ENCODE data around the gene STMN1. TPM values are rescaled to one million over a fixed set of nuclear protein-coding genes. Genes with fewer than 3 reads are reported as not detected.
"Not testable (repeated sequence)": the region's sequence is repeated elsewhere in the genome, so short reads cannot be mapped to it uniquely, and the experiment has no call there.

STMN1 gene
- total and polyA plus RNA-seq, 10 of the 15 experiments (the other 5 are each of a cell fraction or from before 2014, with no cell fraction given) = 220 to 1,272 (median 603) TPM

GRCh38 chr1:25945761-25946160 is 39.5 kb upstream of the STMN1 start (continued):
- TF ChIP-seq CTCF (IDR thresholded peaks at IDR 0.05 in 2 of 3, conservative IDR thresholded peaks at IDR 0.05 in 1 of 3; ENCODE audit: control insufficient read depth in 2 of 3, extremely low read depth in 1 of 3, insufficient read depth in 1 of 3, low read depth in 3 of 3, low read length in 3 of 3) (no peak), RAD51 (IDR thresholded peaks at IDR 0.05) (no peak), BCL11A (IDR thresholded peaks at IDR 0.05; ENCODE audit: low read depth, low read length) (no peak)

DNA sequence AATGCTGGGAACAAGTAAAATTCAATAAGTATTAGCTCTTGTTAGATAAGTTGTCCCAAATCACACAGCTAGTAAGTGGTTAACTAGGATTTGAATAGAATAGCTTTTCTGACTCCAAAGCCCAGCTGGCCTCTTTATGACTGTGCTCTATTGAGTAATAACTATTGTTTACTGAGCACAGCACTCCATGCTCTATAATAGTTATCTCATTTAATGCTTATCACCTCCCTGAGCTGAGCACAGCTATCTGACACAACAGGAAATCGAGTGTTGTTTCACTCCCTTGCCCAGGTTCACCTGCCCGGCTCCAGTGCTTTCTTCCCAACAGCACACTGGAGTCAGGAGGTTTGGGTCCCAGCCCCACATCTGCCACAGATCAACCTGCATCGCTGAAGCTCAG is 38.8 kb upstream of the STMN1 start:
- Histone ChIP-seq H3K4me2 (ENCODE audit: control insufficient read depth, insufficient read depth) (no peak overlapping the region), H2AFZ (ENCODE audit: control insufficient read depth, low read depth, low read length) (no peak overlapping the region), H3K4me3 (no peak overlapping the region), H3K27ac (ENCODE audit: control insufficient read depth, insufficient read depth) (no peak overlapping the region), H3K27me3 (replicated peaks in 1 of 2; ENCODE audit: control insufficient read depth in 2 of 2, insufficient read depth in 2 of 2, low read length in 1 of 2) (no peaks in the 10 kb centered on the region; a peak in 1 of 4 replicates), H3K4me1 (ENCODE audit: control insufficient read depth, insufficient read depth, low read length) (no peaks in the 10 kb centered on the region), H3K36me3 (ENCODE audit: control insufficient read depth in 2 of 2, insufficient read depth in 2 of 2, low read length in 1 of 2) (no peaks in the 10 kb centered on the region), H3K79me2 (ENCODE audit: control insufficient read depth, insufficient read depth, low read length) (no peaks in the 10 kb centered on the region), H3K9me3 (replicated peaks; ENCODE audit: control insufficient read depth, insufficient read depth, low read length) (no peaks in the 10 kb centered on the region; the same call in 2 of the 3 replicates), H4K20me1 (ENCODE audit: control insufficient read depth, insufficient read depth) (no peaks in the 10 kb centered on the region), H3K9ac (ENCODE audit: control insufficient read depth, insufficient read depth, low read length) (no peak overlapping the region)
- intact Hi-C loops (cut with micrococcal nuclease; ENCODE audit: unreplicated experiment) = no loop called here
- SMC1A ChIA-PET (ENCODE audit: uncharacterized antibody, unreplicated experiment) = interaction anchor here (0.8 to 1.0 kb wide), 2 partner anchors 10 to 14 kb away, joined by 3 read pairs; no protein-coding TSS in a partner anchor
- CTCF ChIA-PET = interaction anchor here (0.9 kb wide), 1 partner anchor 43 kb away, joined by 3 read pairs; no protein-coding TSS in a partner anchor
- DNase-seq (ENCODE audit: low read depth, low spot score) (no peak), ATAC-seq (peak; percentile 36; the same call in 2 of the 3 replicates), FAIRE-seq (no peak)
- RAD21 ChIA-PET (ENCODE audit: unreplicated experiment) = no interaction called here
- TF ChIP-seq, protein P1, sequence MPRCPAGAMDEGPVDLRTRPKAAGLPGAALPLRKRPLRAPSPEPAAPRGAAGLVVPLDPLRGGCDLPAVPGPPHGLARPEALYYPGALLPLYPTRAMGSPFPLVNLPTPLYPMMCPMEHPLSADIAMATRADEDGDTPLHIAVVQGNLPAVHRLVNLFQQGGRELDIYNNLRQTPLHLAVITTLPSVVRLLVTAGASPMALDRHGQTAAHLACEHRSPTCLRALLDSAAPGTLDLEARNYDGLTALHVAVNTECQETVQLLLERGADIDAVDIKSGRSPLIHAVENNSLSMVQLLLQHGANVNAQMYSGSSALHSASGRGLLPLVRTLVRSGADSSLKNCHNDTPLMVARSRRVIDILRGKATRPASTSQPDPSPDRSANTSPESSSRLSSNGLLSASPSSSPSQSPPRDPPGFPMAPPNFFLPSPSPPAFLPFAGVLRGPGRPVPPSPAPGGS (IDR thresholded peaks at IDR 0.05; ENCODE audit: borderline replicate concordance, insufficient read depth, low read depth, low read length, poor library complexity, severe bottlenecking) = no peak
- no peak for TF ChIP-seq MTA3 (IDR thresholded peaks at IDR 0.05; ENCODE audit: borderline replicate concordance, low read length)
- WGBS (ENCODE audit: insufficient coverage, insufficient replicate concordance, low lambda C conversion rate, missing lambda C conversion rate) = 48% methylated on average over 3 of the region's 3 CpGs
- BruUV-seq (replicated peaks) = no TSS peak
- in situ Hi-C loops (cut with MboI) = no loop called here
- POLR2A ChIA-PET = interaction anchor here (0.9 to 1.1 kb wide), 2 partner anchors 9 to 37 kb away, joined by 3 to 7 read pairs; no protein-coding TSS in a partner anchor

GRCh38 chr1:25943511-25943910 is 37.3 kb upstream of the STMN1 start:
- BruUV-seq (replicated peaks); FAIRE-seq; H3K27ac ChIP-seq (ENCODE audit: control insufficient read depth, insufficient read depth); in situ Hi-C loops (cut with MboI); H3K9me3 ChIP-seq (replicated peaks; ENCODE audit: control insufficient read depth, insufficient read depth, low read length); H3K4me2 ChIP-seq (ENCODE audit: control insufficient read depth, insufficient read depth); POLR2A ChIA-PET; DNase-seq (ENCODE audit: low read depth, low spot score); RAD21 ChIA-PET (ENCODE audit: unreplicated experiment); H3K79me2 ChIP-seq (ENCODE audit: control insufficient read depth, insufficient read depth, low read length); H3K36me3 ChIP-seq (ENCODE audit: control insufficient read depth in 2 of 2, insufficient read depth in 2 of 2, low read length in 1 of 2); CTCF ChIA-PET; SMC1A ChIA-PET (ENCODE audit: uncharacterized antibody, unreplicated experiment); H3K4me3 ChIP-seq; H2AFZ ChIP-seq (ENCODE audit: control insufficient read depth, low read depth, low read length); H3K27me3 ChIP-seq (replicated peaks in 1 of 2; ENCODE audit: control insufficient read depth in 2 of 2, insufficient read depth in 2 of 2, low read length in 1 of 2); H3K9ac ChIP-seq (ENCODE audit: control insufficient read depth, insufficient read depth, low read length); H4K20me1 ChIP-seq (ENCODE audit: control insufficient read depth, insufficient read depth); H3K4me1 ChIP-seq (ENCODE audit: control insufficient read depth, insufficient read depth, low read length); intact Hi-C loops (cut with micrococcal nuclease; ENCODE audit: unreplicated experiment): not testable (repeated sequence)
- ATAC-seq = peak; percentile 48
- WGBS (ENCODE audit: insufficient coverage, insufficient replicate concordance, low lambda C conversion rate, missing lambda C conversion rate) = 10% methylated on average over 5 of the region's 5 CpGs
